Fibroblast of peridontal ligament (primary cell): ENCODE results near the gene SCN1A.
A peak's percentile ranks its signal among the peaks of the same experiment; 100 is the strongest.

Experiments used
- DNase-seq: peaks from one replicate; pipeline ENCODE4 v3.0.0-alpha.2; 2010; ENCODE audit errors: extremely low read depth

SCN1A gene

GRCh38 chr2:165970663-165971062 is 157.2 kb downstream of the SCN1A start:
- no peak for DNase-seq

GRCh38 chr2:165969227-165969626 is 158.6 kb downstream of the SCN1A start:
- no peak for DNase-seq

- DNase-seq, result no peak
Measured at GRCh38 chr2:165967746-165968145, 160.1 kb downstream of the SCN1A start.

GRCh38 chr2:165961818-165962217 is 166.0 kb downstream of the SCN1A start:
- no peak for DNase-seq

- DNase-seq, result no peak
Measured at GRCh38 chr2:165959371-165959770, 168.4 kb downstream of the SCN1A start.

- DNase-seq, result no peak
Measured at GRCh38 chr2:165958313-165958960, 169.4 kb downstream of the SCN1A start.

GRCh38 chr2:165957030-165957675 is 170.7 kb downstream of the SCN1A start:
- no peak for DNase-seq

- peak; percentile 94 for DNase-seq
Measured at GRCh38 chr2:165953655-165954606, 173.9 kb downstream of the SCN1A start, which contains the start of gene TTC21B. TSS of gene TTC21B (minus strand) at chr2:165953776. CDS start at chr2:165953705, 71 bp downstream.

- no peak for DNase-seq
Measured at GRCh38 chr2:165953306-165953654, 174.5 kb downstream of the SCN1A start.

- peak; percentile 13 for DNase-seq
Measured at GRCh38 chr2:165952741-165953211, 175.0 kb downstream of the SCN1A start.

- no peak for DNase-seq
Measured at GRCh38 chr2:165952085-165952484, 175.7 kb downstream of the SCN1A start.

- DNase-seq, result no peak
Measured at GRCh38 chr2:165950438-165950837, 177.4 kb downstream of the SCN1A start.

GRCh38 chr2:165941827-165942226 is 186.0 kb downstream of the SCN1A start:
- DNase-seq, result no peak

GRCh38 chr2:165938237-165938636 is 189.6 kb downstream of the SCN1A start:
- DNase-seq, result no peak
